Coronary artery (tissue), 2 donors: ENCODE data around the gene SNAPC4.

ENCODE experiments used
- DNase-seq: peaks from one replicate; pipeline ENCODE4 v3.0.0-alpha.2; 2017; ENCODE audit warnings: low spot score
- H3K27ac ChIP-seq, 2 donors: fragments of 200-600 bp; sonication (generic); one replicate each; pipeline ENCODE4 v1.5.1; 2016 to 2019
- H3K4me3 ChIP-seq: fragments of 200-600 bp; sonication (generic); 2 replicates; pipeline ENCODE4 v1.5.1; 2016; ENCODE audit warnings: mild to moderate bottlenecking, moderate library complexity
- TF ChIP-seq, protein P1 (sequence below): fragments of 200-600 bp; sonication (generic); IDR thresholded peaks from one replicate; pipeline ENCODE4 v1.5.1; 2019; ENCODE audit warnings: antibody characterized with exemption

Gene SNAPC4

GRCh38 chr9:136395020-136395340, 5.0 kb downstream of the SNAPC4 start:
- no peak overlapping the region for H3K4me3 ChIP-seq
- DNase-seq: no peak
- TF ChIP-seq, protein P1, sequence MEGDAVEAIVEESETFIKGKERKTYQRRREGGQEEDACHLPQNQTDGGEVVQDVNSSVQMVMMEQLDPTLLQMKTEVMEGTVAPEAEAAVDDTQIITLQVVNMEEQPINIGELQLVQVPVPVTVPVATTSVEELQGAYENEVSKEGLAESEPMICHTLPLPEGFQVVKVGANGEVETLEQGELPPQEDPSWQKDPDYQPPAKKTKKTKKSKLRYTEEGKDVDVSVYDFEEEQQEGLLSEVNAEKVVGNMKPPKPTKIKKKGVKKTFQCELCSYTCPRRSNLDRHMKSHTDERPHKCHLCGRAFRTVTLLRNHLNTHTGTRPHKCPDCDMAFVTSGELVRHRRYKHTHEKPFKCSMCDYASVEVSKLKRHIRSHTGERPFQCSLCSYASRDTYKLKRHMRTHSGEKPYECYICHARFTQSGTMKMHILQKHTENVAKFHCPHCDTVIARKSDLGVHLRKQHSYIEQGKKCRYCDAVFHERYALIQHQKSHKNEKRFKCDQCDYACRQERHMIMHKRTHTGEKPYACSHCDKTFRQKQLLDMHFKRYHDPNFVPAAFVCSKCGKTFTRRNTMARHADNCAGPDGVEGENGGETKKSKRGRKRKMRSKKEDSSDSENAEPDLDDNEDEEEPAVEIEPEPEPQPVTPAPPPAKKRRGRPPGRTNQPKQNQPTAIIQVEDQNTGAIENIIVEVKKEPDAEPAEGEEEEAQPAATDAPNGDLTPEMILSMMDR: no peak
- H3K27ac ChIP-seq: peak overlapping the region in 1 of 2 donors; percentile 25

GRCh38 chr9:136394312-136395019, 5.5 kb downstream of the SNAPC4 start:
- H3K27ac ChIP-seq: peak overlapping the region in 1 of 2 donors; percentile 25
- no peak for DNase-seq
- TF ChIP-seq, protein P1: no peak

DNA sequence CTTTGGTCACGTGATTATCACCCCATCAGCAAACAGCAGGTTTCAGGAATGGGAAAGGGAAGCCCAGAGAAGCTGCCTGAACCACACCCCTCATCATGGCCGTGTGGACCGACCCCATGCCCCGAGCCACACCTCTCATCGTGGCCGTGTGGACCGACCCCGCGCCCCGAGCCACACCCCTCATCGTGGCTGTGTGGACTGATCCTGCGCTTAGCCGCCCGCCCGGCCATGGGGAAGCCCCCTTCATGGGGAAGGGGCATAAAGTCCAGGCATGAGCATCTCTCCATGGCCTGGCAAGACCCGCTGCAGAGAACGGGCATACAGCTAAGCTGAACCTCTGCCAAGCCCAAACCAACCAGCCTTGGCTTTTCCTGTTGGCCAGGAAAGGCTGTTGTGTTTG, 6.4 kb downstream of the SNAPC4 start:
- Histone ChIP-seq H3K27ac (peak overlapping the region in 1 of 2 donors; percentile 40), H3K4me3 (no peak overlapping the region)
- TF ChIP-seq, protein P1: no peak
- DNase-seq: no peak

More at GRCh38 chr9:136394312-136395019, 5.5 kb downstream of the SNAPC4 start:
- H3K4me3 ChIP-seq: no peak overlapping the region

DNA sequence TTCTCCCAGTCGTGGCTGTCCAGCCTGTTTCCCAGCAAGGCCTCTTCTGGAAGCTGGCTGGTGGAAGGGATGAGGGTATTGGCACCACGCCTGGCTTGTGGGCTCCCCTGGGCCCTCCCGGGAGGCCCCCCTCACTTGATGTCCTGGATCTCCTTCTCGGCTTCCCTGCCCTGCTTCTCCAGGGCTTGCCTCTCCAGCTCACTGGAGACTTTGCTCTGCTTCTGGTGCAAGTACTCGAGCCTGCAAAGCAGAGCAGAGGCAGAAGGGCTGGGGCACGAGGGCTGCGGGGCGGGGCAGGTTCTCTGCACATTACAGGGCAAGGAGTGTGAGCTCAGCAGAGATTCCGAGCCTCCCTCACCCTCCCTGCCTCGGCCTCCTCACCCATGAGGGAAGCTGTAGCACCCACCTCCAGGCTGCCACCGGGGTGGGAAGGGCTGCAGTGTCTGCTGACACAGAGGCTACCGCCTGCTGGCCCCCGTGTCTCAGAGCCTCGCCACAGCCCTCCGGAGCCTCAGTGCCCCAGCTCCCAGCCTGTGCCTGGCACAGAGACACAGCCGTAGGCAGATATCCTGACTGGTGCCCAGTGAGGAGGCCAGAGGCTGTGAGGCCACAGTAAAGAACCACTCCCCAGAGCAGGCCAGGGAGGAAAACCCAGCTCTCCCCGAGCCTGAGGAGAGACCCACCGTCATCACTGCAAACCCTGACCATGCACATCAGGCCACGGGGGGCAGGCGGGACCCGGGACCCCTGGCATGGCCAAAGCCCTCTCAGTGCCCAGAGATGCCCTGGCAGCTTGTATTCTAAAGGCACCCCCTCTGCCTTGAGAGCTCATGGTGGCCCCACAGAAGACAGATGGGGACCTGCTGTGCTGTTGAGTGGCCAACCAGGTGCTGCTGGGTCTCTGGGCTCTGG, 7.2 kb downstream of the SNAPC4 start:
- TF ChIP-seq, protein P1: no peak
- no peak for DNase-seq
- H3K4me3 ChIP-seq: no peak overlapping the region
- H3K27ac ChIP-seq: peak overlapping the region in 1 of 2 donors; percentile 40

GRCh38 chr9:136391737-136392537, 8.0 kb downstream of the SNAPC4 start:
- Histone ChIP-seq H3K4me3 (no peak overlapping the region), H3K27ac (no peak overlapping the region)
- DNase-seq: no peak
- TF ChIP-seq, protein P1: no peak

- DNase-seq: no peak
- TF ChIP-seq, protein P1: no peak
- Histone ChIP-seq H3K27ac (no peak overlapping the region), H3K4me3 (no peak overlapping the region)
Measured at GRCh38 chr9:136389396-136389795, 10.6 kb downstream of the SNAPC4 start.
